ENCODE measurements around the gene ASAP2. TPM values are rescaled to one million over a fixed set of nuclear protein-coding genes. Genes with fewer than 3 reads are reported as not detected.

ASAP2 gene
- total RNA-seq, 2 experiments from 2014 or later = 0.27 TPM; not detected in 1

DNA sequence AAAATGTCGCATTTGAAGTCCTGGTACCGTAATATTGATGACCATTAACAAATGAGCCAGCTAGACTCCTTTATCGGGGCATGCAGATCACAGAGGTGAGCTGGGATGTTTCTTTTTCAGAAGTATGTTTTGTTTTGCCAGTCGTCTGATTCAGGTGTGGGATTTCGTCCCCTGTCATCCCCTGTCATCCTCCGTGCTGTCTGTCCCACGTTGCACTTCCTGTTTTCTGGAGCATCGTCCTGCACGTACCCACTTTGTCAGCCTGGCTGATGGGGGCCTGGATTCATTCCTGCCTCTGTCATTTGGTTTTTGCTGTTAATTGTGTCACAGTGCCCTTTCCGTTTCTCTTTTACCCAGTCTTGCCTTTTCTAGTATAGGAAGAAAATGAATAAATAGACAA, 72.8 kb downstream of the ASAP2 start:
- Histone ChIP-seq H3K27ac (ENCODE audit: low read depth, low read length, poor library complexity, severe bottlenecking) (no peak overlapping the region), H2AFZ (ENCODE audit: low read length) (no peak overlapping the region), H3K4me1 (ENCODE audit: insufficient read depth, low read length, poor library complexity, severe bottlenecking) (no peaks in the 10 kb centered on the region), H3K4me3 (ENCODE audit: low read depth, low read length, poor library complexity, severe bottlenecking) (no peak overlapping the region), H3K4me2 (ENCODE audit: low read length) (no peak overlapping the region), H3K9me2 (ENCODE audit: insufficient read depth, low read length) (no peaks in the 10 kb centered on the region), H4K20me1 (ENCODE audit: insufficient read depth, low read length) (no peaks in the 10 kb centered on the region), H3K79me2 (ENCODE audit: insufficient read depth, low read depth, low read length) (no peaks in the 10 kb centered on the region), H3K9me3 (ENCODE audit: low read length) (no peaks in the 10 kb centered on the region), H3K36me3 (ENCODE audit: insufficient read depth, low read length) (no peaks in the 10 kb centered on the region)
- no peak for TF ChIP-seq EZH2phosphoT487 (IDR thresholded peaks at IDR 0.05; ENCODE audit: borderline replicate concordance, low read depth, low read length)
- TF ChIP-seq, protein P1, sequence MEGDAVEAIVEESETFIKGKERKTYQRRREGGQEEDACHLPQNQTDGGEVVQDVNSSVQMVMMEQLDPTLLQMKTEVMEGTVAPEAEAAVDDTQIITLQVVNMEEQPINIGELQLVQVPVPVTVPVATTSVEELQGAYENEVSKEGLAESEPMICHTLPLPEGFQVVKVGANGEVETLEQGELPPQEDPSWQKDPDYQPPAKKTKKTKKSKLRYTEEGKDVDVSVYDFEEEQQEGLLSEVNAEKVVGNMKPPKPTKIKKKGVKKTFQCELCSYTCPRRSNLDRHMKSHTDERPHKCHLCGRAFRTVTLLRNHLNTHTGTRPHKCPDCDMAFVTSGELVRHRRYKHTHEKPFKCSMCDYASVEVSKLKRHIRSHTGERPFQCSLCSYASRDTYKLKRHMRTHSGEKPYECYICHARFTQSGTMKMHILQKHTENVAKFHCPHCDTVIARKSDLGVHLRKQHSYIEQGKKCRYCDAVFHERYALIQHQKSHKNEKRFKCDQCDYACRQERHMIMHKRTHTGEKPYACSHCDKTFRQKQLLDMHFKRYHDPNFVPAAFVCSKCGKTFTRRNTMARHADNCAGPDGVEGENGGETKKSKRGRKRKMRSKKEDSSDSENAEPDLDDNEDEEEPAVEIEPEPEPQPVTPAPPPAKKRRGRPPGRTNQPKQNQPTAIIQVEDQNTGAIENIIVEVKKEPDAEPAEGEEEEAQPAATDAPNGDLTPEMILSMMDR (conservative IDR thresholded peaks at IDR 0.05; ENCODE audit: low read length) = no peak
- intact Hi-C loops (cut with micrococcal nuclease; ENCODE audit: unreplicated experiment) = no loop called here
- DNase-seq (ENCODE audit: low spot score) = no peak
- ChIA-PET POLR2A (no interaction called here), CTCF (ENCODE audit: unreplicated experiment) (no interaction called here)
- no TSS peak for BruUV-seq (replicated peaks)

DNA sequence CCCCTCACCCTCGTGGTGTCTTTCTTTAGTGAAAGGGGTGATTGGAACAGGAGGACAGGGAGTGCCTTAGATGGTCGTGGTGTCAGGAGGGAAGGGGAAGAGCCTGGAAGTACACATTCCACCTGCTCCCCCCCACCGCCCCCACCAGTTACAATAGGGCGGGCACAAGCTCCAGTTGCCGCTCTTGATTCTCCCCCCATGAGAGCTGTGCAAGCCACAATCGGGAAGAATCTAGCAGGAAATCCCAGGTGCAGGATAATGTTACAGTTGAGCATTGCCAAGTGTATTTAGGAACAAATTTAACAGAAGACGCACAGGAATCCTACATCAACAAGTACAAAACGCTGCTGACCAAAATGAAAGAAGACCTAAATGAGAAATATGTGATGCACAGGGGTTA, 73.6 kb downstream of the ASAP2 start:
- H4K20me1 ChIP-seq (ENCODE audit: insufficient read depth, low read length) = no peaks in the 10 kb centered on the region
- intact Hi-C loops (cut with micrococcal nuclease; ENCODE audit: unreplicated experiment) = no loop called here
- POLR2A ChIA-PET = interaction anchor here (0.6 kb wide), 1 partner anchor 23 kb away, joined by 3 read pairs; no protein-coding TSS in a partner anchor
- no peak overlapping the region for H3K4me2 ChIP-seq (ENCODE audit: low read length)
- BruUV-seq (replicated peaks) = no TSS peak
- no peak overlapping the region for H3K4me3 ChIP-seq (ENCODE audit: low read depth, low read length, poor library complexity, severe bottlenecking)
- TF ChIP-seq, protein P1 (conservative IDR thresholded peaks at IDR 0.05; ENCODE audit: low read length) = no peak
- TF ChIP-seq EZH2phosphoT487 (IDR thresholded peaks at IDR 0.05; ENCODE audit: borderline replicate concordance, low read depth, low read length) = no peak
- no peak for DNase-seq (ENCODE audit: low spot score)
- no peak overlapping the region for H3K27ac ChIP-seq (ENCODE audit: low read depth, low read length, poor library complexity, severe bottlenecking)
- H3K4me1 ChIP-seq (ENCODE audit: insufficient read depth, low read length, poor library complexity, severe bottlenecking) = no peaks in the 10 kb centered on the region
- no peaks in the 10 kb centered on the region for H3K9me2 ChIP-seq (ENCODE audit: insufficient read depth, low read length)
- H3K9me3 ChIP-seq (ENCODE audit: low read length) = no peaks in the 10 kb centered on the region
- H2AFZ ChIP-seq (ENCODE audit: low read length) = no peak overlapping the region
- CTCF ChIA-PET (ENCODE audit: unreplicated experiment) = no interaction called here
- no peaks in the 10 kb centered on the region for H3K36me3 ChIP-seq (ENCODE audit: insufficient read depth, low read length)
- no peaks in the 10 kb centered on the region for H3K79me2 ChIP-seq (ENCODE audit: insufficient read depth, low read depth, low read length)

DNA sequence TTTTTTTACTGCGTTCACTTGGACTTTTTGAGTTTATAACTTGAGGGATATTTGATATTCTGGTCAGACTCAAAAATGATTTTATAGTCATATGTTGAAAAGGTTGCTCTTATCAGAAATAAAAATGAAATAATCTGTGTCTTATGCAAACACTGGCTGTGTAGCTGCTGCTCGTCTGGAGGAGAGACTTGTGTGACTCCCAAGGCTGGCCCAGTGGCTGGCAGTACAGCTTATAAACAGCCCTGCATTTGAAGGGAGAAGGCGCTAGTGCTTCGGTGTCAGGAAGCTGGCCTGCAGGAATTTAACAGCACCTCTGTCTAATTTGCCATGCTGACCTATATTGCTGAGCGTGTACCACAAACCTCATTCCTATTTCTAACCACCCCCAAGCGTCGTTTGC, 74.5 kb downstream of the ASAP2 start:
- no peak for TF ChIP-seq EZH2phosphoT487 (IDR thresholded peaks at IDR 0.05; ENCODE audit: borderline replicate concordance, low read depth, low read length)
- TF ChIP-seq, protein P1 (conservative IDR thresholded peaks at IDR 0.05; ENCODE audit: low read length) = no peak

More for the DNA sequence above, 74.5 kb downstream of the ASAP2 start:
- no TSS peak for BruUV-seq (replicated peaks)
- Histone ChIP-seq H3K4me2 (ENCODE audit: low read length) (no peak overlapping the region), H3K4me1 (ENCODE audit: insufficient read depth, low read length, poor library complexity, severe bottlenecking) (no peaks in the 10 kb centered on the region), H4K20me1 (ENCODE audit: insufficient read depth, low read length) (no peaks in the 10 kb centered on the region), H2AFZ (ENCODE audit: low read length) (no peak overlapping the region), H3K9me2 (ENCODE audit: insufficient read depth, low read length) (no peaks in the 10 kb centered on the region), H3K79me2 (ENCODE audit: insufficient read depth, low read depth, low read length) (no peaks in the 10 kb centered on the region), H3K27ac (ENCODE audit: low read depth, low read length, poor library complexity, severe bottlenecking) (no peak overlapping the region), H3K9me3 (ENCODE audit: low read length) (no peaks in the 10 kb centered on the region), H3K36me3 (ENCODE audit: insufficient read depth, low read length) (no peaks in the 10 kb centered on the region), H3K4me3 (ENCODE audit: low read depth, low read length, poor library complexity, severe bottlenecking) (no peak overlapping the region)
- intact Hi-C loops (cut with micrococcal nuclease; ENCODE audit: unreplicated experiment) = no loop called here
- ChIA-PET POLR2A (no interaction called here), CTCF (ENCODE audit: unreplicated experiment) (no interaction called here)
- DNase-seq (ENCODE audit: low spot score) = no peak
